Upper lobe of left lung (tissue), 6 donors: Measurements from ENCODE around the gene CD34. TPM values are rescaled to one million over a fixed set of nuclear protein-coding genes. Genes with fewer than 3 reads are reported as not detected.

Source experiments
- ATAC-seq, 2 donors: fragments of 200-7000 bp; cut with Tn5 transposase; one replicate each; pipeline ENCODE4 v1.9.1; 2022; ENCODE audit warnings: mild to moderate bottlenecking in 2 of 2, moderate library complexity in 2 of 2; ENCODE audit not compliant: low FRiP score in 2 of 2
- DNase-seq, 2 donors: peaks; one replicate each; pipeline ENCODE4 v3.0.0-alpha.2; 2019 to 2020
- H3K27ac ChIP-seq, 4 donors: fragments of 200-600 bp; sonication (generic); one replicate each; pipeline ENCODE4 v1.5.1; 2016 to 2019
- H3K27me3 ChIP-seq, 4 donors: fragments of 200-600 bp; sonication (generic); one replicate each; pipeline ENCODE4 v1.5.1; 2017 to 2019
- H3K36me3 ChIP-seq, 4 donors: fragments of 200-600 bp; sonication (generic); one replicate each; pipeline ENCODE4 v1.5.1; 2016 to 2019
- H3K4me1 ChIP-seq, 4 donors: fragments of 200-600 bp; sonication (generic); one replicate each; pipeline ENCODE4 v1.5.1; 2018 to 2019
- H3K4me3 ChIP-seq, 4 donors: fragments of 200-600 bp; sonication (generic); one replicate each; pipeline ENCODE4 v1.5.1; 2017 to 2019; ENCODE audit warnings: mild to moderate bottlenecking in 2 of 4, moderate library complexity in 1 of 4
- H3K9me3 ChIP-seq, 4 donors: fragments of 200-600 bp; sonication (generic); one replicate each; pipeline ENCODE4 v1.5.1; 2018 to 2019
- EP300 ChIP-seq, 4 donors: sonication (generic); formaldehyde crosslinking; IDR thresholded peaks; one replicate each; pipeline ENCODE4 v1.5.1; 2017; ENCODE audit warnings: antibody characterized with exemption in 4 of 4, control low read depth in 2 of 4
- POLR2A ChIP-seq, 4 donors: fragments of 450-650 bp; IDR thresholded peaks; one replicate each; pipeline ENCODE4 v1.5.1; 2016 to 2017; ENCODE audit warnings: antibody characterized with exemption in 4 of 4, mild to moderate bottlenecking in 2 of 4
- POLR2AphosphoS5 ChIP-seq, 2 donors: sonication (generic); formaldehyde crosslinking; IDR thresholded peaks; one replicate each; pipeline ENCODE4 v1.5.1; 2017; ENCODE audit warnings: antibody characterized with exemption in 2 of 2
- WGBS, 2 donors: methylation state at CpG; one replicate each; pipeline ENCODE4 v1.1.5; 2017 to 2018; 5-methylcytosine and 5-hydroxymethylcytosine counted together
- total RNA-seq, 6 donors: library from RNA; depleted of rRNA in 4 of 6; stranded (reverse); fragments of >200 nt in 4 of 6; gene quantifications; one replicate each; pipeline versions ENCODE4 v1.1.0 to v1.2.1, GENCODE V29; 2016 to 2021
- TF ChIP-seq, protein P1 (sequence below), 6 experiments: fragments of 450-650 bp in 4 of 6; fragments of 200-600 bp in 2 of 6; sonication (generic) in 2 of 6; IDR thresholded peaks; one replicate each; pipeline ENCODE4 v1.5.1; 2016 to 2019; ENCODE audit warnings: antibody characterized with exemption in 6 of 6
- donor health status: DM: no; HTN: no; CAD: no; lungs with moderate emphysema.
- donor health status: DM: no; HTN: yes; CAD: no; lungs with severe emphysema.

CD34 gene
- total RNA-seq, 6 donors from 2014 or later: 8.8 to 78.2 (median 22.4) TPM

DNA sequence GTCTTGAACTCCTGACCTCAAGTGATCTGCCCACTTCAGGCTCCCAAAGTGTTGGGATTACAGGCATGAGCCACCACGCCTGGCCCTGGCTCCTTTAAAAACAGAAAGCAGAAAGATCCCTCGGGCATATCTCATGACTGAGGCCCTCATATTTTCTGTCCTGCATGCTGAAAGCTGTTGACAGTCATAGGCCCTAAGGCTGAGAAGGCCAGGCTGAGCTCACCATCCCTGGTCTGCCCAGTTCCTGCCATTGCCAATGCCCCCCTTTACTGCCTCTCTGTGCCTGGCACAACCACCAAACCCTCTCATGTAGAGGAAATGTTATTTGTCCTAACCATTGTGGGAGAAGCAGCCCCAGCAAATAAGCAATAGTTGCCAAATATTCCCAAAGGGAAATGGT lies 12.7 kb downstream of the CD34 start:
- H3K4me1 ChIP-seq: peaks cover 0 to 5% (median 4%) of the 10 kb centered on the region in 4 donors
- H3K27ac ChIP-seq: peak overlapping the region in 2 of 4 donors; percentile 21 to 64
- WGBS, 2 donors: 44 to 73% methylated on average over 2 of the region's 2 CpGs
- no peaks in the 10 kb centered on the region for H3K9me3 ChIP-seq
- TF ChIP-seq, protein P1, sequence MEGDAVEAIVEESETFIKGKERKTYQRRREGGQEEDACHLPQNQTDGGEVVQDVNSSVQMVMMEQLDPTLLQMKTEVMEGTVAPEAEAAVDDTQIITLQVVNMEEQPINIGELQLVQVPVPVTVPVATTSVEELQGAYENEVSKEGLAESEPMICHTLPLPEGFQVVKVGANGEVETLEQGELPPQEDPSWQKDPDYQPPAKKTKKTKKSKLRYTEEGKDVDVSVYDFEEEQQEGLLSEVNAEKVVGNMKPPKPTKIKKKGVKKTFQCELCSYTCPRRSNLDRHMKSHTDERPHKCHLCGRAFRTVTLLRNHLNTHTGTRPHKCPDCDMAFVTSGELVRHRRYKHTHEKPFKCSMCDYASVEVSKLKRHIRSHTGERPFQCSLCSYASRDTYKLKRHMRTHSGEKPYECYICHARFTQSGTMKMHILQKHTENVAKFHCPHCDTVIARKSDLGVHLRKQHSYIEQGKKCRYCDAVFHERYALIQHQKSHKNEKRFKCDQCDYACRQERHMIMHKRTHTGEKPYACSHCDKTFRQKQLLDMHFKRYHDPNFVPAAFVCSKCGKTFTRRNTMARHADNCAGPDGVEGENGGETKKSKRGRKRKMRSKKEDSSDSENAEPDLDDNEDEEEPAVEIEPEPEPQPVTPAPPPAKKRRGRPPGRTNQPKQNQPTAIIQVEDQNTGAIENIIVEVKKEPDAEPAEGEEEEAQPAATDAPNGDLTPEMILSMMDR (IDR thresholded peaks at IDR 0.05): no peak
- no peak for TF ChIP-seq POLR2A (IDR thresholded peaks at IDR 0.05)
- ATAC-seq (no peak), DNase-seq (no peak)
- H3K27me3 ChIP-seq: no peaks in the 10 kb centered on the region
- no peak overlapping the region for H3K4me3 ChIP-seq
- H3K36me3 ChIP-seq: no peaks in the 10 kb centered on the region

DNA sequence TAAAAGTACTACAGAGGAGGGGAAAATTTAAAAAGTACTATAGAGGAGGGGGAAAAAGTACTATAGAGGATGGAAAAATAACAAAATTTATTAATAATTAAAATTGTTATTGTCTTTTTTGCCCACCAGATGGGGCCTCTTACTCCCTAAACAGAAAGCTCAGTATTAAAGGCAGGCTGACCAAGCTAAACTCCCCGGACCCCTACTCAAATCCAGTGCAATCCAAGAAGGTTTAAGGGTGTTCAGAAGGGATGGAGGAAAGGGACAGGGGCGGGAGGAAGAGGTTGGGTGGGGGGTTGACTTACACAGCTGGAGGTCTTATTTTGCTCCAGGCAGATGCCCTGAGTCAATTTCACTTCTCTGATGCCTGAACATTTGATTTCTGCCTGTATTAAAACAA lies 13.7 kb downstream of the CD34 start:
- Histone ChIP-seq H3K9me3 (no peaks in the 10 kb centered on the region), H3K27ac (peak overlapping the region in 3 of 4 donors; percentile 6 to 57 (median 54)), H3K36me3 (no peaks in the 10 kb centered on the region), H3K4me1 (peaks cover 1 to 6% (median 3%) of the 10 kb centered on the region in 4 donors), H3K27me3 (no peaks in the 10 kb centered on the region), H3K4me3 (no peak overlapping the region)
- no peak for ATAC-seq
- TF ChIP-seq, protein P1 (IDR thresholded peaks at IDR 0.05): peak in 1 of 6 experiments; percentile 11
- TF ChIP-seq EP300 (IDR thresholded peaks at IDR 0.05): no peak
- no peak for TF ChIP-seq POLR2A (IDR thresholded peaks at IDR 0.05)
- TF ChIP-seq POLR2AphosphoS5 (IDR thresholded peaks at IDR 0.05): no peak
- WGBS, 2 donors: 25 to 36% methylated on average over 2 of the region's 2 CpGs
- DNase-seq: no peak

DNA sequence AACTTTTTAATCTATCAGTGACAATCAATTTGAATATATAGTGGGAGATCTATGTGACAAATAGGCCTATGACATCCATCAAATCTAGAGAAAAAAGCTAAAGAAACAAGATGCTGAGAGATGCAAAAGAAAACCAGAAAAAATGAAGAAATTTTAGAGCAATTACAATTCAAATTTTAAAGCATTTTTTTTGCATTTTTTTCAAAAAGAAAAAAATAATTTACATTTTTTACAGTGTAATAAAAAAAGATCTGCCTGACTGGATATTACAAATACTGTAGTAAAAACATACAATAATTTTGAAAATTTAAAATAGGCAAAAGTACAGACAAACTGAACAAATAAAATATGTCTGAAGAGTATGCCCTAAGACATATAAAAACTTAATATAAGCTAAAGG lies 14.4 kb downstream of the CD34 start:
- Histone ChIP-seq H3K4me1 (peaks cover 5 to 10% (median 8%) of the 10 kb centered on the region in 4 donors), H3K9me3 (no peaks in the 10 kb centered on the region), H3K27me3 (no peaks in the 10 kb centered on the region), H3K4me3 (no peak overlapping the region), H3K36me3 (no peaks in the 10 kb centered on the region), H3K27ac (peak overlapping the region in 1 of 4 donors; percentile 9)
- DNase-seq: no peak
- TF ChIP-seq, protein P1 (IDR thresholded peaks at IDR 0.05): no peak
- TF ChIP-seq POLR2AphosphoS5 (IDR thresholded peaks at IDR 0.05): no peak
- no peak for ATAC-seq

- Histone ChIP-seq H3K36me3 (no peaks in the 10 kb centered on the region), H3K27ac (peak overlapping the region in 1 of 4 donors; percentile 36), H3K4me1 (peaks cover 17 to 26% (median 25%) of the 10 kb centered on the region in 4 donors), H3K27me3 (no peaks in the 10 kb centered on the region), H3K9me3 (no peaks in the 10 kb centered on the region), H3K4me3 (no peak overlapping the region)
- TF ChIP-seq POLR2A (IDR thresholded peaks at IDR 0.05): no peak
- TF ChIP-seq, protein P1 (IDR thresholded peaks at IDR 0.05): no peak
- TF ChIP-seq EP300 (IDR thresholded peaks at IDR 0.05): no peak
- no peak for TF ChIP-seq POLR2AphosphoS5 (IDR thresholded peaks at IDR 0.05)
- 93 to 95% methylated on average over 2 of the region's 2 CpGs for WGBS, 2 donors
- DNase-seq (no peak), ATAC-seq (no peak)
Observed at GRCh38 chr1:207894704-207895103, 16.2 kb downstream of the CD34 start.

GRCh38 chr1:207893737-207894582 lies 17.0 kb downstream of the CD34 start:
- H3K27ac ChIP-seq: peak overlapping the region in 2 of 4 donors; percentile 36 to 81
- TF ChIP-seq EP300 (IDR thresholded peaks at IDR 0.05): no peak
- no peak for TF ChIP-seq POLR2AphosphoS5 (IDR thresholded peaks at IDR 0.05)
- TF ChIP-seq, protein P1 (IDR thresholded peaks at IDR 0.05): no peak
- no peak for TF ChIP-seq POLR2A (IDR thresholded peaks at IDR 0.05)
- ATAC-seq (no peak), DNase-seq (no peak)
- no peaks in the 10 kb centered on the region for H3K27me3 ChIP-seq
- H3K36me3 ChIP-seq: no peaks in the 10 kb centered on the region
- H3K4me3 ChIP-seq: no peak overlapping the region
- WGBS, 2 donors: 64 to 72% methylated on average over 6 of the region's 6 CpGs
- H3K9me3 ChIP-seq: no peaks in the 10 kb centered on the region
- H3K4me1 ChIP-seq: peaks cover 24 to 33% (median 32%) of the 10 kb centered on the region in 4 donors
